ENCODE data around the gene NDFIP1. TPM values are rescaled to one million over a fixed set of nuclear protein-coding genes. Genes with fewer than 3 reads are reported as not detected.
A peak's percentile ranks its signal among the peaks of the same experiment; 100 is the strongest.

NDFIP1 gene
- total and polyA plus RNA-seq, 2 of the 13 experiments (the other 11 are each of a cell fraction or from before 2014, with no cell fraction given) = 12.4 to 15.7 TPM

DNA sequence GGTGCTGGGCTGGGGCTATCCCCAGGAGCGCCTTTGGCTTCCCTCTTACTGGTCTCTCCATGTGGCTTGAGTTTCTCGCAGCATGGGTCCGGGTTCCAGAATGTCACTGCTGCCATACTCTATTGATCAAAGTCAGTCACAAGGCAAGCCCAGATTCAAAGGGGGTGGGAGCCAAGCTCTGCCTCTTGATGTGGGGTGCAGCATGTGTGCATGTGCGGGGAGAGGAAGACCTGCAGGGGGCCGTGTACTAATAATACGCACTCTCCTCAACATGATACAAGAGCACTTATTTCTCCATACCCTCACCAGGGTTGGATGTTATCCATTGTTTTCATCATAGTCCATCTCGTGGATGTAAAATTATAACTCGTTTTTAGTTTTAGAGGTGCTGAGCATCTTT, 81.2 kb downstream of the NDFIP1 start (continued):
- no peak for TF ChIP-seq ZSCAN22 (CRISPR knock-in tag; IDR thresholded peaks at IDR 0.05)
- TF ChIP-seq ARID2 (CRISPR knock-in tag; IDR thresholded peaks at IDR 0.05; ENCODE audit: borderline replicate concordance) = no peak
- no peak for TF ChIP-seq ZNF709 (CRISPR knock-in tag; IDR thresholded peaks at IDR 0.05)
- TF ChIP-seq ZNF138 (CRISPR knock-in tag; IDR thresholded peaks at IDR 0.05; ENCODE audit: low read depth) = no peak
- TF ChIP-seq ZSCAN12 (CRISPR knock-in tag; IDR thresholded peaks at IDR 0.05) = no peak
- no peak for TF ChIP-seq SMAD1 (CRISPR knock-in tag; IDR thresholded peaks at IDR 0.05; ENCODE audit: borderline replicate concordance, low read depth)

DNA sequence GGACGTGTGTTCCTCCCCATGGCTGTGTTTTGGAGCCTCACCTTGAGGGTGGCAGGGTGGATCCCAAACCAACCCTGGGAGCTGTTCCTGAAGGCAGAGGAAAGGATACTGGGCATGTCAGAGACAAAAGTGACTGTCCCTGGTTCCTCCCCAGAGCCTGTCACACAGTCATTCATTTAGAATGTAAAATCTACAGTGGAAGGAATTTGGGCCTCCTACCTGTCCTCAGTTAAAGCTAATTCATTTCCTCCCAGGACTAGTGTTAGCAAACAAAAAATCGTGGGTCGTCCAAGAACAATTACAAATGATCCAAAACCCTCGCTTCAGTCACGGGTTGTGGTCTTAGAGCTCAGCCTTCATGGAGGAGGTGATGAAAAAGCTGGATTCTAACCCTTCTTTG, 83.2 kb downstream of the NDFIP1 start:
- no peak; the same call in 2 of the 3 replicates for ATAC-seq
- CTCF ChIA-PET (ENCODE audit: low intra/inter-chr PET ratio, low total read pairs) = no interaction called here
- H3K27me3 ChIP-seq (ENCODE audit: control insufficient read depth in 1 of 2, insufficient read depth in 2 of 2, low read length in 2 of 2) = peaks cover 0 to 10% of the 10 kb centered on the region in 2 experiments; a peak in 1 of 5 replicates
- in situ Hi-C loops (cut with HindIII; ENCODE audit: extremely low pct_ligation_motif_present, low pct_unique_long_range_greater_than_20kb) = no loop called here
- peak overlapping the region; percentile 32; the same call in 1 of the 2 replicates for H3K4me2 ChIP-seq (ENCODE audit: low read depth, low read length)
- H3K79me2 ChIP-seq (ENCODE audit: insufficient read depth, low read length) = no peaks in the 10 kb centered on the region
- H3K4me3 ChIP-seq (replicated peaks in 1 of 3; ENCODE audit: insufficient read depth in 1 of 3, low read depth in 2 of 3, low read length in 3 of 3) = 0 out of 6 replicates have a peak overlapping the region, but pooled peaks of 1 of the 3 experiments have one; percentile 4
- no peaks in the 10 kb centered on the region for H3K9me3 ChIP-seq (ENCODE audit: low read length)
- no peak overlapping the region for H3K27ac ChIP-seq (ENCODE audit: extremely low read length, insufficient read depth, low read length)
- H4K20me1 ChIP-seq (ENCODE audit: insufficient read depth, low read length) = no peaks in the 10 kb centered on the region
- 23% methylated on average over 4 of the region's 5 CpGs for WGBS (ENCODE audit: low lambda C conversion rate)
- H3K4me1 ChIP-seq (ENCODE audit: insufficient read depth, low read length) = peaks cover 50% of the 10 kb centered on the region
- H3K36me3 ChIP-seq (replicated peaks in 1 of 2; ENCODE audit: control insufficient read depth in 1 of 2, insufficient read depth in 2 of 2, low read length in 2 of 2) = no peaks in the 10 kb centered on the region
- intact Hi-C loops (cut with micrococcal nuclease; ENCODE audit: unreplicated experiment) = no loop called here
- no TSS peak for BruUV-seq (replicated peaks)
- H2AFZ ChIP-seq (ENCODE audit: low read length) = peak overlapping the region; percentile 27
- no peak overlapping the region for H3K9ac ChIP-seq (ENCODE audit: insufficient read depth, low read depth, low read length)
- POLR2A ChIA-PET = no interaction called here
- DNase-seq (ENCODE audit: low spot score) = no peak
- no peak for FAIRE-seq
- TF ChIP-seq, protein P1, sequence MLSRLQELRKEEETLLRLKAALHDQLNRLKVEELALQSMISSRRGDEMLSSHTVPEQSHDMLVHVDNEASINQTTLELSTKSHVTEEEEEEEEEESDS (CRISPR knock-in tag; IDR thresholded peaks at IDR 0.05; ENCODE audit: borderline replicate concordance) = no peak
- TF ChIP-seq, protein P2, sequence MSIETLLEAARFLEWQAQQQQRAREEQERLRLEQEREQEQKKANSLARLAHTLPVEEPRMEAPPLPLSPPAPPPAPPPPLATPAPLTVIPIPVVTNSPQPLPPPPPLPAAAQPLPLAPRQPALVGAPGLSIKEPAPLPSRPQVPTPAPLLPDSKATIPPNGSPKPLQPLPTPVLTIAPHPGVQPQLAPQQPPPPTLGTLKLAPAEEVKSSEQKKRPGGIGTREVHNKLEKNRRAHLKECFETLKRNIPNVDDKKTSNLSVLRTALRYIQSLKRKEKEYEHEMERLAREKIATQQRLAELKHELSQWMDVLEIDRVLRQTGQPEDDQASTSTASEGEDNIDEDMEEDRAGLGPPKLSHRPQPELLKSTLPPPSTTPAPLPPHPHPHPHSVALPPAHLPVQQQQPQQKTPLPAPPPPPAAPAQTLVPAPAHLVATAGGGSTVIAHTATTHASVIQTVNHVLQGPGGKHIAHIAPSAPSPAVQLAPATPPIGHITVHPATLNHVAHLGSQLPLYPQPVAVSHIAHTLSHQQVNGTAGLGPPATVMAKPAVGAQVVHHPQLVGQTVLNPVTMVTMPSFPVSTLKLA (IDR thresholded peaks at IDR 0.05) = no peak
- TF ChIP-seq TCF12 (IDR thresholded peaks at IDR 0.05) (no peak), TCF12 (CRISPR knock-in tag; IDR thresholded peaks at IDR 0.05) (no peak), ZNF496 (CRISPR knock-in tag; IDR thresholded peaks at IDR 0.05; ENCODE audit: insufficient replicate concordance) (no peak), YY1 (IDR thresholded peaks at IDR 0.05; ENCODE audit: insufficient read depth, insufficient replicate concordance, low read depth, low read length) (no peak), ZNF253 (CRISPR knock-in tag; IDR thresholded peaks at IDR 0.05; ENCODE audit: borderline replicate concordance) (no peak)
- TF ChIP-seq, protein P3, sequence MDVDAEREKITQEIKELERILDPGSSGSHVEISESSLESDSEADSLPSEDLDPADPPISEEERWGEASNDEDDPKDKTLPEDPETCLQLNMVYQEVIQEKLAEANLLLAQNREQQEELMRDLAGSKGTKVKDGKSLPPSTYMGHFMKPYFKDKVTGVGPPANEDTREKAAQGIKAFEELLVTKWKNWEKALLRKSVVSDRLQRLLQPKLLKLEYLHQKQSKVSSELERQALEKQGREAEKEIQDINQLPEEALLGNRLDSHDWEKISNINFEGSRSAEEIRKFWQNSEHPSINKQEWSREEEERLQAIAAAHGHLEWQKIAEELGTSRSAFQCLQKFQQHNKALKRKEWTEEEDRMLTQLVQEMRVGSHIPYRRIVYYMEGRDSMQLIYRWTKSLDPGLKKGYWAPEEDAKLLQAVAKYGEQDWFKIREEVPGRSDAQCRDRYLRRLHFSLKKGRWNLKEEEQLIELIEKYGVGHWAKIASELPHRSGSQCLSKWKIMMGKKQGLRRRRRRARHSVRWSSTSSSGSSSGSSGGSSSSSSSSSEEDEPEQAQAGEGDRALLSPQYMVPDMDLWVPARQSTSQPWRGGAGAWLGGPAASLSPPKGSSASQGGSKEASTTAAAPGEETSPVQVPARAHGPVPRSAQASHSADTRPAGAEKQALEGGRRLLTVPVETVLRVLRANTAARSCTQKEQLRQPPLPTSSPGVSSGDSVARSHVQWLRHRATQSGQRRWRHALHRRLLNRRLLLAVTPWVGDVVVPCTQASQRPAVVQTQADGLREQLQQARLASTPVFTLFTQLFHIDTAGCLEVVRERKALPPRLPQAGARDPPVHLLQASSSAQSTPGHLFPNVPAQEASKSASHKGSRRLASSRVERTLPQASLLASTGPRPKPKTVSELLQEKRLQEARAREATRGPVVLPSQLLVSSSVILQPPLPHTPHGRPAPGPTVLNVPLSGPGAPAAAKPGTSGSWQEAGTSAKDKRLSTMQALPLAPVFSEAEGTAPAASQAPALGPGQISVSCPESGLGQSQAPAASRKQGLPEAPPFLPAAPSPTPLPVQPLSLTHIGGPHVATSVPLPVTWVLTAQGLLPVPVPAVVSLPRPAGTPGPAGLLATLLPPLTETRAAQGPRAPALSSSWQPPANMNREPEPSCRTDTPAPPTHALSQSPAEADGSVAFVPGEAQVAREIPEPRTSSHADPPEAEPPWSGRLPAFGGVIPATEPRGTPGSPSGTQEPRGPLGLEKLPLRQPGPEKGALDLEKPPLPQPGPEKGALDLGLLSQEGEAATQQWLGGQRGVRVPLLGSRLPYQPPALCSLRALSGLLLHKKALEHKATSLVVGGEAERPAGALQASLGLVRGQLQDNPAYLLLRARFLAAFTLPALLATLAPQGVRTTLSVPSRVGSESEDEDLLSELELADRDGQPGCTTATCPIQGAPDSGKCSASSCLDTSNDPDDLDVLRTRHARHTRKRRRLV (CRISPR knock-in tag; IDR thresholded peaks at IDR 0.05) = no peak
- TF ChIP-seq, protein P4, sequence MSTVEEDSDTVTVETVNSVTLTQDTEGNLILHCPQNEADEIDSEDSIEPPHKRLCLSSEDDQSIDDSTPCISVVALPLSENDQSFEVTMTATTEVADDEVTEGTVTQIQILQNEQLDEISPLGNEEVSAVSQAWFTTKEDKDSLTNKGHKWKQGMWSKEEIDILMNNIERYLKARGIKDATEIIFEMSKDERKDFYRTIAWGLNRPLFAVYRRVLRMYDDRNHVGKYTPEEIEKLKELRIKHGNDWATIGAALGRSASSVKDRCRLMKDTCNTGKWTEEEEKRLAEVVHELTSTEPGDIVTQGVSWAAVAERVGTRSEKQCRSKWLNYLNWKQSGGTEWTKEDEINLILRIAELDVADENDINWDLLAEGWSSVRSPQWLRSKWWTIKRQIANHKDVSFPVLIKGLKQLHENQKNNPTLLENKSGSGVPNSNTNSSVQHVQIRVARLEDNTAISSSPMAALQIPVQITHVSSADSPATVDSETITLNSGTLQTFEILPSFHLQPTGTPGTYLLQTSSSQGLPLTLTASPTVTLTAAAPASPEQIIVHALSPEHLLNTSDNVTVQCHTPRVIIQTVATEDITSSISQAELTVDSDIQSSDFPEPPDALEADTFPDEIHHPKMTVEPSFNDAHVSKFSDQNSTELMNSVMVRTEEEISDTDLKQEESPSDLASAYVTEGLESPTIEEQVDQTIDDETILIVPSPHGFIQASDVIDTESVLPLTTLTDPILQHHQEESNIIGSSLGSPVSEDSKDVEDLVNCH (CRISPR knock-in tag; IDR thresholded peaks at IDR 0.05) = no peak
